ENCODE measurements around the gene IFNGR2.

DNA sequence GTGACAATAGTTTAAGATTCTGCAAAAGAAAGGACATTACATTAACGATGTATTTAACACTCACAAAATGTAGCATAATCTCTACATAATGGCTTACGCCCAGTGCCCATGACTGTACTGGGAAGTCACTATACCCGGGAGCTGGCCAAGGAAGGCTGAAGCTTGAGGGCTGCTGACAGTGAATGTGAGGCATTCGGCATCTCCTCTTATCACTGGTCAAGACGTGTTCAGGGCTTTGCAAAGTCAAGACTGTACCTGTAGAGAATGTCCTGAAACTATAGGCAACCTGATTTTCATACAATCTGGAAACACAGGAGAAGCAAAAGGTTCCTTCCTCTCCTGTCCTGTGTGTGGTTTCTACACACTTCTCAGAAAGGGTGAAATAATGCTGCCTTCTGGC is 12.7 kb upstream of the IFNGR2 start:
- TF ChIP-seq CTCF (IDR thresholded peaks at IDR 0.05) (no peak), POLR2A (IDR thresholded peaks at IDR 0.05) (no peak)
